Stimulated activated CD8-positive, alpha-beta memory T cell treated with anti-CD3 and anti-CD28 coated beads, Interleukin-15, amount 100 ng/mL, for 48 hours (primary cell): ENCODE results near the gene ANTXRL.
"Not testable (repeated sequence)": the region's sequence is repeated elsewhere in the genome, so short reads cannot be mapped to it uniquely, and the experiment has no call there.

Experiments used
- DNase-seq, 2 donors: peaks; one replicate each; pipeline ENCODE4 v3.0.0-alpha.2; 2020; ENCODE audit warnings: low read depth in 2 of 2

The ANTXRL gene

GRCh38 chr10:46308113-46308415 lies 21.3 kb downstream of the ANTXRL start:
- no peak for DNase-seq

- no peak for DNase-seq
Measured at GRCh38 chr10:46308666-46309450, 22.1 kb downstream of the ANTXRL start.

- no peak for DNase-seq
Measured at GRCh38 chr10:46309511-46310142, 22.8 kb downstream of the ANTXRL start.

GRCh38 chr10:46310143-46310514 lies 23.3 kb downstream of the ANTXRL start:
- DNase-seq, result no peak

- DNase-seq, result no peak
Measured at GRCh38 chr10:46310851-46311250, 24.1 kb downstream of the ANTXRL start.

- DNase-seq, result no peak
Measured at GRCh38 chr10:46311501-46311951, 24.7 kb downstream of the ANTXRL start.

GRCh38 chr10:46311961-46312431 lies 25.2 kb downstream of the ANTXRL start:
- DNase-seq, result not testable (repeated sequence)

- DNase-seq, result no peak
Measured at GRCh38 chr10:46312953-46313352, 26.2 kb downstream of the ANTXRL start.

- no peak for DNase-seq
Measured at GRCh38 chr10:46314071-46314470, 27.3 kb downstream of the ANTXRL start.

- DNase-seq, result not testable (repeated sequence)
Measured at GRCh38 chr10:46315071-46315860, 28.5 kb downstream of the ANTXRL start.

- no peak for DNase-seq
Measured at GRCh38 chr10:46317370-46317769, 30.6 kb downstream of the ANTXRL start.

- DNase-seq, result no peak
Measured at GRCh38 chr10:46317889-46318288, 31.1 kb downstream of the ANTXRL start.

- DNase-seq, result no peak
Measured at GRCh38 chr10:46318799-46319198, 32.0 kb downstream of the ANTXRL start.

GRCh38 chr10:46319389-46319788 lies 32.6 kb downstream of the ANTXRL start:
- DNase-seq, result no peak

- DNase-seq, result no peak
Measured at GRCh38 chr10:46321770-46322169, 35.0 kb downstream of the ANTXRL start.

- no peak for DNase-seq
Measured at GRCh38 chr10:46323176-46323575, 36.4 kb downstream of the ANTXRL start.

- no peak for DNase-seq
Measured at GRCh38 chr10:46325021-46325420, 38.2 kb downstream of the ANTXRL start.

GRCh38 chr10:46326066-46326465 lies 39.3 kb downstream of the ANTXRL start:
- DNase-seq, result no peak

GRCh38 chr10:46326971-46327370 lies 40.2 kb downstream of the ANTXRL start:
- no peak for DNase-seq

- no peak for DNase-seq
Measured at GRCh38 chr10:46327685-46328084, 40.9 kb downstream of the ANTXRL start.

- DNase-seq, result no peak
Measured at GRCh38 chr10:46328853-46329689, 42.3 kb downstream of the ANTXRL start.

- no peak for DNase-seq
Measured at GRCh38 chr10:46329690-46330016, 42.9 kb downstream of the ANTXRL start.
